Spinal cord (tissue), 10 donors: ENCODE measurements around the gene ENDOV. TPM values are rescaled to one million over a fixed set of nuclear protein-coding genes. Genes with fewer than 3 reads are reported as not detected.
A peak's percentile ranks its signal among the peaks of the same experiment; 100 is the strongest.
"Not testable (repeated sequence)": the region's sequence is repeated elsewhere in the genome, so short reads cannot be mapped to it uniquely, and the experiment has no call there.

Source experiments
- DNase-seq, 6 donors: peaks; one replicate each; pipeline versions ENCODE4 v3.0.0 to v3.0.0-alpha.2; 2013 to 2015; ENCODE audit warnings: low spot score in 6 of 6, low read depth in 4 of 6
- H3K27ac ChIP-seq: one replicate; pipeline ENCODE4 v1.5.1; 2013; ENCODE audit warnings: low read depth, low read length, control low read depth
- H3K27me3 ChIP-seq: one replicate; pipeline ENCODE4 v1.6.1; 2013; ENCODE audit warnings: low read length; ENCODE audit not compliant: control insufficient read depth, insufficient read depth
- H3K36me3 ChIP-seq: one replicate; pipeline ENCODE4 v1.6.1; 2013; ENCODE audit warnings: low read length; ENCODE audit not compliant: control insufficient read depth, insufficient read depth
- H3K4me1 ChIP-seq: one replicate; pipeline ENCODE4 v1.6.1; 2013; ENCODE audit warnings: low read length; ENCODE audit not compliant: control insufficient read depth, insufficient read depth
- H3K4me3 ChIP-seq: one replicate; pipeline ENCODE4 v1.5.1; 2013; ENCODE audit warnings: low read depth, low read length, control low read depth
- H3K9me3 ChIP-seq: one replicate; pipeline ENCODE4 v1.6.1; 2013; ENCODE audit warnings: low read length; ENCODE audit not compliant: control insufficient read depth, insufficient read depth
- WGBS: methylation state at CpG from one replicate; pipeline ENCODE4 v1.1.5; 2013; ENCODE audit warnings: missing lambda C conversion rate; ENCODE audit not compliant: insufficient coverage; 5-methylcytosine and 5-hydroxymethylcytosine counted together
- polyA plus RNA-seq, 2 donors: library from polyadenylated mRNA; unstranded; fragments of 120-200 nt; gene quantifications; one replicate each; pipeline ENCODE4 v1.2.1, GENCODE V29; 2013; ENCODE audit not compliant: insufficient read length in 2 of 2
- total RNA-seq, 2 donors: library from RNA; depleted of rRNA in 1 of 2; stranded (reverse); fragments of 120-200 nt in 1 of 2; fragments of >200 nt in 1 of 2; gene quantifications; one replicate each; pipeline versions ENCODE4 v1.2.3 to v1.2.4, GENCODE V29; 2013 to 2014
- donor health status: healthy.

The ENDOV gene
- total and polyA plus RNA-seq, 4 donors = 14.3 to 51.6 (median 29.4) TPM

DNA sequence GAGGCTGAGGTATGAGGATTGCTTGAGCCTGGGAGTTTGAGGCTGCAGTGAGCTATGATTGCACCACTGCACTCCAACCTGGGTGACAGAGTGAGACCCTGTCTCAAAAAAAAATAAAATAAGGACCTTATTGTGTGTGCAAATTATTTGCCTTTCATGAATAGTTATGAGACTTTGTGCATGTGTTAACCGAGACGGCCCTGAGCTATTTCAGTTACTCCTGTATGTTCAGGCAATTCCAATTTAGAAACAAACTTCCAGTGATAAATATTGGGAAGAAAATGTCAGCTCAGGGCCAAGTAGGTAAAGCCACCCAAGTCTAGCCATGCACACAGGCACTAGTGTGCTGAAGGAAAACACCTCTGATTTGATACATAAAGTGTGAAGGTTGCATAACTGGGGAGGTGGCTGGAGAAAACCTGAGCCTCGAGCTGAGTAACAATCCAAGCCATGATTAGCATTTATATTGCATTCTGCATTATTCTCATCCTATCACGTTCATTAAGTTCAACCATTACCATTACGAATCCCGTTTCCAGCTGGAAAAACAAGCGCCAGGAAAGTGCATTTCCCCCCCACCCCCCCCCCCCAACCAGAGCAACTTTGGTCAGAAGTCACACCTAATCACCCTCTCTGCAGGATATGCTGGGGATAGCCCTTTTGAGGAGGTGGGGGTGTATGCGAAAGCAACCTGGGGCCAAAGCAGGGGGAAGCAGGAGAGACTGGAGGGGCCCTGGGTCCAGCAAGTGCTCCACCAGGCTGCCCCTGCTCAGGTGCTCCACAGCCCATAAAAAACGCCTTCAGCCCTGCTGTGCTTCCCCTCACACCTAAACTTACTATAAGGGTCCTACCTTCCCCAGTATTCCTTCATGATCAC, 18.6 kb upstream of the ENDOV start:
- peak in 1 of 6 donors; percentile 56 for DNase-seq
- Histone ChIP-seq H3K4me3 (no peak overlapping the region), H3K9me3 (no peaks in the 10 kb centered on the region), H3K36me3 (peaks cover 9% of the 10 kb centered on the region), H3K27me3 (no peaks in the 10 kb centered on the region), H3K27ac (no peak overlapping the region), H3K4me1 (peaks cover 16% of the 10 kb centered on the region)
- WGBS = 33% methylated on average over 3 of the region's 9 CpGs

DNA sequence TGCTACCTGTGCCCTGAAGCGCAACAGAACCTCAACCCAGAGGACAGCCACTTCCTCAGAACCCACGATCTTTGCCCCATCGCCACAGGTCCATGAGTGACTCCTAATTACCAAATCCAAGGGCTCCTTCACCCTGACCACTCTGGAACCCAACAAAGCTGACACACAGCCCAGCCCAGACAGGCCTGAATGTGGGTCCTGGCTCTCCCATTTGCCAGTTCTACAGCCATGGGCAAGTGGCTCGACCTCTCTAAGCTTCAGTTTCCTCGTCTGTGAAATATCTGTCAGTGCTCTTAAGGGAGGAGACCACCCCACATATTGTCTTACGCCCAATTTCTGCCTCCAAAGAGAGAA, 18.0 kb upstream of the ENDOV start:
- H3K27ac ChIP-seq = no peak overlapping the region
- peaks cover 5% of the 10 kb centered on the region for H3K36me3 ChIP-seq
- no peak for DNase-seq
- H3K27me3 ChIP-seq = no peaks in the 10 kb centered on the region
- H3K4me3 ChIP-seq = no peak overlapping the region
- peaks cover 16% of the 10 kb centered on the region for H3K4me1 ChIP-seq
- WGBS = 96% methylated on average over 3 of the region's 6 CpGs
- no peaks in the 10 kb centered on the region for H3K9me3 ChIP-seq

DNA sequence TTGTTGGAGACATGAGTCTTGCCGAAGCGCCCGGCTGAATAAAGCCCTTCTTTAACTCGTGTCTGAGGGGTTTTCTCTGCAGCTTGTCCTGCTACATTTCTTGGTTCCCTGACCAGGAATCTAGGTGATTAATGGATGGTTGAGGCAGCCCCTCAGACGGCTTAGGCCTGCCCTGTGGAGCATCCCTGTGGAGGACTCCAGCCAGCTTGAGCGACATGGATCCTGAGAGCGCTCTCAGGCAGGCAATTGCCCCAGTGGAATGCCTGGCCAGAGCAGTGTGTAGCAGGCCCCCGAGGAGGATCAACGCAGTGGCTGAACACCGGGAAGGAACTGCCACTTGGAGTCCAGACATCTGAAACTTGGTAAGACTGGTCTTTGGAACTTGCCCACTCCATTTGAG, 17.3 kb upstream of the ENDOV start:
- no peak overlapping the region for H3K4me3 ChIP-seq
- H3K36me3 ChIP-seq = peaks cover 5% of the 10 kb centered on the region
- no peak for DNase-seq
- peaks cover 16% of the 10 kb centered on the region for H3K4me1 ChIP-seq
- no peaks in the 10 kb centered on the region for H3K27me3 ChIP-seq
- 50% methylated on average over 10 of the region's 10 CpGs for WGBS
- H3K27ac ChIP-seq = no peak overlapping the region
- H3K9me3 ChIP-seq = no peaks in the 10 kb centered on the region

DNA sequence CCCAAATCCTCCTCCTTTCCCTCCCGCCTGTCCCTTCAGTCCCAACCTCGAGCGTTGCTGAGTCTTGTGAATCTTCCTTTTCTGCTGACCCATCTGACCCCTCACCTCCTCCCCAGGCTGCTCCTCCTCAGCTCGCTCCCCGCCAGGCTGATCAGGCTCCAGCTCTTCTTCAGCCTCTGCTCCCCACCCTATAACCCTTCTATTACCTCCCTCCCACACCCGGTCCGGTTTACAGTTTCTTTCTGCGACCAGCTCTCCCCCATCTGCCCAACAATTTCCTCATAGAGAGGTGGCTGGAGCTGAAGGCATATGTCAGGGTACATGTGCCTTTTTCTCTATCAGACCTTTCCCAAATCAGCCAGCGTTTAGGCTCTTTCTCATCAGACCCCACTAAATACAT, 13.9 kb upstream of the ENDOV start:
- H3K36me3 ChIP-seq, H3K4me1 ChIP-seq, DNase-seq, H3K4me3 ChIP-seq, H3K9me3 ChIP-seq, H3K27ac ChIP-seq, H3K27me3 ChIP-seq: not testable (repeated sequence)
- 84% methylated on average over 5 of the region's 9 CpGs for WGBS

DNA sequence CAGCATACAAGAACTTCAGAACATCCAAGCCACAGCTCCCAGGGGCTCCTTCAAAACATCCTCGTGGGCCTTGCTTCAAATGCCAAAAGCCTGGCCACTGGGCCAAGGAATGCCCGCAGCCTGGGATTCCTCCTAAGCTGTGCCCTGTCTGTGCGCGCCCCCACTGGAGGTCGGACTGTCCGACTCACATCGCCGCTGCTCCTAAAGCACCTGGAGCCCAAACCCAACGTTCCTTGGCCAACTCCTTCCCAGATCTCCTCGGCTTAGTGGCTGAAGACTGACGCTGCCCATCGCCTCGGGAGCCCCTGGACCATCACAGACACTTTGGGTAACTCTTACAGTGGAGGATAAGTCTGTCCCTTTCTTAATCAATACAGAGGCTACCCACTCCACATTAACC, 12.9 kb upstream of the ENDOV start:
- not testable (repeated sequence) for H3K4me1 ChIP-seq, H3K36me3 ChIP-seq, H3K27ac ChIP-seq, DNase-seq, H3K4me3 ChIP-seq, H3K27me3 ChIP-seq, H3K9me3 ChIP-seq
- WGBS = 97% methylated on average over 13 of the region's 13 CpGs

DNA sequence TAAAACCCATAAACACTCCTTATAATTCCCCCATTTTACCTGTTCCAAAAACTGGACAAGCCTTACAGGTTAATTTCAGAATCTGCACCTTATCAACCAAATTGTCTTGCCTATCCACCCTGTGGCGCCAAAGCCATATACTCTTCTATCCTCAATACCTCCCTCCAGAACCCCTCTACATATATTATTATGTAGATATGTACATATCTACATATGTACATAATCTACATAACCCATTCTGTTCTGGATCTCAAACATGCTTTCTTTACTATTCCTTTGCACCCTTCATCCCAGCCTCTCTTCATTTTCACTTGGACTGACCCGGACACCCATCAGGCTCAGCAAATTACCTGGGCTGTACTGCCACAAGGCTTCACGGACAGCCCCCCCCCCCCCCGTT, 12.0 kb upstream of the ENDOV start:
- 88% methylated on average over 1 of the region's 4 CpGs for WGBS
- Histone ChIP-seq H3K4me1 (no peaks in the 10 kb centered on the region), H3K27me3 (no peaks in the 10 kb centered on the region), H3K27ac (no peak overlapping the region), H3K4me3 (no peak overlapping the region), H3K36me3 (no peaks in the 10 kb centered on the region), H3K9me3 (no peaks in the 10 kb centered on the region)
- DNase-seq = no peak

DNA sequence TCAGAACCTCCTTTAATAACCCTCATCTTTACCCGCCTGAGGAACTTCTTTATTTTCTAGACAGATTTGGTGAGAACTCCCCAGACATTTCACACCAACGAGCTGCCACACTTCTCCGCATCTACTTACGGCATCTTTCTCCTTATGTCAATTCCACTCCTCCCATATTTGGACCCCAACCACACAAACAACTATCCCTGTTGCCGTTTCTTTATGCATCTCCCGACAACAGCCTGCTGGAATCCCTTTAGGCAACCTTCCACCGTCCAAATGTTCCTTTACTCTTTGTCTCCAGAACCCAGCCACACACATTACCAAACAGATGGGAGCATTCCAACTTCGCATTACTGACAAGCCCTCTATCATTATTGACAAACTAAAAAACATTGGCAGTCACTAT, 8.8 kb upstream of the ENDOV start:
- H3K36me3 ChIP-seq = no peaks in the 10 kb centered on the region
- peak in 1 of 6 donors; percentile 70 for DNase-seq
- no peaks in the 10 kb centered on the region for H3K27me3 ChIP-seq
- no peak overlapping the region for H3K27ac ChIP-seq
- no peaks in the 10 kb centered on the region for H3K4me1 ChIP-seq
- no peaks in the 10 kb centered on the region for H3K9me3 ChIP-seq
- WGBS = 51% methylated on average over 8 of the region's 8 CpGs
- H3K4me3 ChIP-seq = no peak overlapping the region

DNA sequence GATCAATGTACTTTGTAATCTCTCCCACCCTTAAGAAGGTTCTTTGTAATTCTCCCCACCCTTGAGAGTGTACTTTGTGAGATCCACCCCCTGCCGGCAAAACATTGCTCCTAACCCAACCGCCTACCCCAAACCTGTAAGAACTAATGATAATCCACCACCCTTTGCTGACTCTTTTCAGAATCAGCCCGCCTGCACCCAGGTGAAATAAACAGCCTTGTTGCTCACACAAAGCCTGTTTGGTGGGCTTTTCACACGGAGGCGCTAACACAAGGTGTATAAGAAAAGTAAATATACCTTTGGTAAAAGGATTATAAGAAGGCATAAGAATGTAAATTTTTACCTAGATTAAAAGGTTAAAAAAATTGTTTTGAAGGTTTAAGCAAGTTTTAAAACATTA, 7.0 kb upstream of the ENDOV start:
- not testable (repeated sequence) for H3K4me3 ChIP-seq, H3K9me3 ChIP-seq, DNase-seq, H3K36me3 ChIP-seq, H3K4me1 ChIP-seq, H3K27ac ChIP-seq, H3K27me3 ChIP-seq
- WGBS = 54% methylated on average over 3 of the region's 5 CpGs

DNA sequence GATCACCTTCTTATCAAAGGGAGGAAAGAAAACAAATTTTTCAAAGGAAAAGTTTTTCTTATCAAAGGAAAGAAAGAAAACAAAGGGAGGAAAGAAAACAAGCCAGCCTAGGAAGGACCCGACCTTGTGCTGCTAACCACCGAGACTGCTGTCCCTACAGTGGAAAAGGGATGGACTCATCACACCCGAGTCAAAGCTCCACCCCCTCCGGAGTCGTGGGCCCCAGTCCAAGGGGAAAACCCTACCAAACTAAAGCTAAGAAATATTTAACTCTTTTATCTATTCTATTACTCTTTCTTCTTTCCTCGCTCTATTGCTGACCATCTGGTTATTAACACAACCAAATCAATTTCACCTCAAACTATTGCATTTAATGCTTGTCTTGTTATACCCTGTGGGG, 6.1 kb upstream of the ENDOV start:
- DNase-seq = no peak
- H3K36me3 ChIP-seq = no peaks in the 10 kb centered on the region
- no peaks in the 10 kb centered on the region for H3K27me3 ChIP-seq
- peaks cover 6% of the 10 kb centered on the region for H3K4me1 ChIP-seq
- H3K9me3 ChIP-seq = no peaks in the 10 kb centered on the region
- no peak overlapping the region for H3K4me3 ChIP-seq
- 38% methylated on average over 6 of the region's 6 CpGs for WGBS
- H3K27ac ChIP-seq = no peak overlapping the region

DNA sequence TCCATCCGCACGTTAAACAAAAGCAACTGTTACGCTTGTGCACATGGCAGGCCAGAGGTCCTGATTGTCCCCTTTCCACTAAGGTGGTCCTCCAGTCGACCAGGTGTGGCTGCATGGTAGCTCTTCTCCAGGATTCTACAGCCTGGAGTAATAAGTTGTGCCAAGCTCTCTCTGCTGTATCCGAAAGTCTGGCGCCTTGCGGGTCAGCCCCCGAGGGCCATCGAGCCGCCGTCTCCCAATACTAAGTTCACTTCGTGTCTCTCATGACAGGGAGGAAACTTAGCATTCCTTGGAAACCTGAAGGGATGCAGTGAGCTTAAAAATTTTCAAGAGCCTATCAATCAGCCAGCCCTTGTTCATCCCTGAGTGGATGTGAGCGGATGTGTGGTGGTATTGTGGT, 5.3 kb upstream of the ENDOV start:
- Histone ChIP-seq H3K36me3 (no peaks in the 10 kb centered on the region), H3K27me3 (no peaks in the 10 kb centered on the region), H3K27ac (no peak overlapping the region), H3K4me1 (peaks cover 13% of the 10 kb centered on the region), H3K4me3 (no peak overlapping the region), H3K9me3 (no peaks in the 10 kb centered on the region)
- WGBS = 83% methylated on average over 10 of the region's 13 CpGs
- no peak for DNase-seq
